Endothelial cell of umbilical vein (primary cell): Measurements from ENCODE around the gene NR6A1. TPM values are rescaled to one million over a fixed set of nuclear protein-coding genes. Genes with fewer than 3 reads are reported as not detected.

Source experiments
- BruUV-seq: library from RNA; stranded (reverse); fragments of 400-500 nt; replicated peaks from 2 replicates; lab custom pipeline; 2021; lab: Mats Ljungman, UMichigan
- CTCF ChIA-PET: fragments of 300-600, 350-600 bp; sonication (Branson Sonifier 250); formaldehyde crosslinking; loops from one replicate; lab custom pipeline; 2021; ENCODE audit warnings: antibody characterized with exemption, inconsistent platforms; lab: Charles Lee
- POLR2A ChIA-PET: fragments of 300-600, 350-600 bp; sonication (Branson Sonifier 250); formaldehyde crosslinking; loops from one replicate; lab custom pipeline; 2021; ENCODE audit warnings: antibody characterized with exemption, inconsistent platforms; lab: Charles Lee
- DNase-seq: peaks from one replicate; pipeline ENCODE4 v3.0.0-alpha.2; 2011; ENCODE audit warnings: low read depth, low spot score
- FAIRE-seq: peaks from 2 replicates; lab custom pipeline; 2011; peaks lifted over from hg19 to GRCh38; lab: Jason Lieb, UNC
- H2AFZ ChIP-seq: 2 replicates; pipeline ENCODE4 v1.6.0; 2012; ENCODE audit warnings: low read depth, low read length, control low read depth, inconsistent platforms
- H3K27ac ChIP-seq: 2 replicates; pipeline ENCODE4 v1.5.1; 2011; ENCODE audit warnings: low read depth, mild to moderate bottlenecking, control low read depth, low read length, moderate library complexity; ENCODE audit not compliant: insufficient read depth
- H3K27me3 ChIP-seq, 2 experiments: 2 replicates each; pipeline versions ENCODE4 v1.6.0 to v1.6.1; 2011; ENCODE audit warnings: low read length in 2 of 2, mixed read lengths in 1 of 2; ENCODE audit not compliant: control insufficient read depth in 2 of 2, insufficient read depth in 2 of 2
- H3K36me3 ChIP-seq, 2 experiments: 2 replicates in 1 of 2; 3 replicates in 1 of 2; pipeline ENCODE4 v1.5.1; 2011; ENCODE audit warnings: low read length in 2 of 2, mild to moderate bottlenecking in 1 of 2, moderate library complexity in 1 of 2; ENCODE audit not compliant: control insufficient read depth in 2 of 2, insufficient read depth in 2 of 2; ENCODE audit errors: extremely low read depth in 1 of 2
- H3K4me1 ChIP-seq: 3 replicates; pipeline ENCODE4 v1.5.1; 2011; ENCODE audit warnings: mild to moderate bottlenecking, low read length; ENCODE audit not compliant: control insufficient read depth, insufficient read depth; ENCODE audit errors: extremely low read depth
- H3K4me2 ChIP-seq: 2 replicates; pipeline ENCODE4 v1.6.1; 2011; ENCODE audit warnings: low read length, control low read depth, mixed read lengths; ENCODE audit not compliant: insufficient read depth
- H3K4me3 ChIP-seq, 3 experiments: fragments of 200-600 bp in 1 of 3; sonication (generic), shearing (Covaris generic) in 1 of 3; replicated peaks in 1 of 3; 2 replicates each; pipeline ENCODE4 v1.5.1; 2011 to 2016; ENCODE audit warnings: control low read depth in 3 of 3, low read length in 3 of 3, mild to moderate bottlenecking in 2 of 3, inconsistent platforms in 1 of 3, low read depth in 1 of 3, moderate library complexity in 1 of 3; ENCODE audit not compliant: insufficient read depth in 1 of 3
- H3K79me2 ChIP-seq: 2 replicates; pipeline ENCODE4 v1.6.0; 2012; ENCODE audit warnings: low read length, inconsistent platforms; ENCODE audit not compliant: control insufficient read depth, insufficient read depth
- H3K9ac ChIP-seq: replicated peaks from 2 replicates; pipeline ENCODE3; 2011; ENCODE audit warnings: low read length, control low read depth; ENCODE audit not compliant: insufficient read depth; ENCODE audit errors: extremely low read depth
- H3K9me1 ChIP-seq: replicated peaks from 3 replicates; pipeline ENCODE4 v1.6.0; 2011; ENCODE audit warnings: mild to moderate bottlenecking, low read length; ENCODE audit not compliant: control insufficient read depth, insufficient read depth; ENCODE audit errors: extremely low read depth
- H3K9me3 ChIP-seq: replicated peaks from 2 replicates; pipeline ENCODE4 v1.5.1; 2012; ENCODE audit warnings: low read length, inconsistent platforms; ENCODE audit not compliant: control insufficient read depth, insufficient read depth
- H4K20me1 ChIP-seq: replicated peaks from 2 replicates; pipeline ENCODE3; 2011; ENCODE audit warnings: mild to moderate bottlenecking, low read length; ENCODE audit not compliant: control insufficient read depth, insufficient read depth; ENCODE audit errors: extremely low read depth
- EZH2 ChIP-seq: IDR thresholded peaks from 2 replicates; pipeline ENCODE4 v1.6.1; 2012; ENCODE audit warnings: borderline replicate concordance, low read depth, mild to moderate bottlenecking, moderate library complexity, low read length, inconsistent platforms; ENCODE audit not compliant: severe bottlenecking
- FOS ChIP-seq: IDR thresholded peaks from 2 replicates; pipeline ENCODE4 v1.6.1; 2011; ENCODE audit warnings: mild to moderate bottlenecking, low read length, moderate library complexity, borderline replicate concordance; ENCODE audit not compliant: insufficient read depth
- GATA2 ChIP-seq: IDR thresholded peaks from 2 replicates; pipeline ENCODE4 v1.7.0; 2011; ENCODE audit warnings: low read depth, mild to moderate bottlenecking, moderate library complexity, mixed read lengths, low read length; ENCODE audit not compliant: insufficient read length, insufficient read depth
- JUN ChIP-seq: IDR thresholded peaks from 2 replicates; pipeline ENCODE4 v1.6.1; 2011; ENCODE audit warnings: borderline replicate concordance, low read depth; ENCODE audit not compliant: insufficient read length, insufficient read depth
- MYC ChIP-seq: IDR thresholded peaks from one replicate; pipeline ENCODE4 v1.6.1; 2011; ENCODE audit warnings: mild to moderate bottlenecking, low read depth, low read length
- POLR2A ChIP-seq: IDR thresholded peaks from 2 replicates; pipeline ENCODE4 v1.6.1; 2012; ENCODE audit warnings: low read depth, mild to moderate bottlenecking, control low read depth, low read length
- POLR2AphosphoS5 ChIP-seq: IDR thresholded peaks from 2 replicates; pipeline ENCODE4 v1.6.1; 2012; ENCODE audit warnings: low read depth, mild to moderate bottlenecking, control low read depth, low read length, moderate library complexity; ENCODE audit not compliant: insufficient read depth
- dilution Hi-C: fragments of 300-500 bp; cut with MboI; formaldehyde crosslinking; loops from one replicate; pipeline ENCODE4 v1.15.0; 2019; ENCODE audit warnings: low sequenced_read_pairs; ENCODE audit not compliant: extremely low pct_ligation_motif_present
- intact Hi-C: fragments of 100-400 bp; cut with micrococcal nuclease; formaldehyde crosslinking; loops from one replicate; pipeline ENCODE4 v1.10.0; 2022
- polyA plus RNA-seq, 4 experiments: library from polyadenylated mRNA; depleted of rRNA in 3 of 4; stranded (reverse) in 3 of 4; unstranded in 1 of 4; fragments of >200 nt; gene quantifications; 2 replicates each; pipeline versions ENCODE4 v1.2.1 to v1.2.3, GENCODE V29; 2011 to 2012; ENCODE audit warnings: missing spikeins in 1 of 4
- total RNA-seq: library from RNA; stranded (reverse); gene quantifications from 2 replicates; pipeline ENCODE4 v1.2.3, GENCODE V29; 2021
- TF ChIP-seq, protein P1 (sequence below): IDR thresholded peaks from 2 replicates; pipeline ENCODE4 v1.6.1; 2011; ENCODE audit not compliant: insufficient read depth, insufficient read length
- TF ChIP-seq, protein P2 (sequence below), 2 donors: IDR thresholded peaks; 1 replicate in 1 of 2; 2 replicates in 1 of 2; pipeline ENCODE4 v1.5.1; 2011; ENCODE audit warnings: low read length in 2 of 2, mild to moderate bottlenecking in 2 of 2, moderate library complexity in 2 of 2, control low read depth in 1 of 2, inconsistent platforms in 1 of 2, low read depth in 1 of 2; ENCODE audit not compliant: insufficient read depth in 1 of 2; ENCODE audit errors: extremely low read depth in 1 of 2

NR6A1 gene
- total and polyA plus RNA-seq, 2 donors (not counting 3 experiments of a cell fraction or from before 2014, with no cell fraction given), result 0.17 to 1.2 TPM

DNA sequence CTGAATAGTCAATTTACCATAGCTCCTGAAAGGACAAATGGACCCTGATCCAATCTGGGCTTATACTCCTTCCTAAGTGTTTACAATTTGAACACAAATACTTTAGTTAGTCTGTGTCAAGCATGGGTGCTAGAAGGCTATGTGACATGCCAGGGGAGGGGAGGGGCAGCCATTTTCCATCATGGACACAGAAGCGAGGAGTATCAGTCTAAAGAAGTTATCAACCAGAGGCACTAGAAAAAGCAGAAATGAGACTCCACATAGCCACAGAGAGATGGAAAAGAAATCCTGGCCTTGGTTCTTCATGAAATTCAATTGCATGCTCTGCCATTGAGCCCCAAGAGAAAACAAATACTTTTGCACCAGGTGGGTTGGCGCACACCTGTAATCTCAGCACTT is 61.8 kb downstream of the NR6A1 start:
- peaks cover 9% of the 10 kb centered on the region for H3K4me1 ChIP-seq
- ChIA-PET POLR2A (no interaction called here), CTCF (interaction anchor here (0.6 to 15.0 kb wide), 6 partner anchors 27 to 947 kb away, joined by 3 to 439 read pairs (median 6); no protein-coding TSS in a partner anchor)
- no peaks in the 10 kb centered on the region for H3K79me2 ChIP-seq
- H3K27me3 ChIP-seq, result no peaks in the 10 kb centered on the region
- dilution Hi-C loops (no loop called here), intact Hi-C loops (no loop called here)
- no peaks in the 10 kb centered on the region for H4K20me1 ChIP-seq
- no peak overlapping the region for H3K9ac ChIP-seq
- FAIRE-seq, result no peak
- no peak overlapping the region for H3K4me3 ChIP-seq
- no peaks in the 10 kb centered on the region for H3K9me1 ChIP-seq
- TF ChIP-seq MYC, result no peak
- TF ChIP-seq GATA2, result no peak
- TF ChIP-seq, protein P1, sequence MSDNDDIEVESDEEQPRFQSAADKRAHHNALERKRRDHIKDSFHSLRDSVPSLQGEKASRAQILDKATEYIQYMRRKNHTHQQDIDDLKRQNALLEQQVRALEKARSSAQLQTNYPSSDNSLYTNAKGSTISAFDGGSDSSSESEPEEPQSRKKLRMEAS, result no peak
- TF ChIP-seq JUN, result no peak
- TF ChIP-seq FOS, result no peak
- no peak for TF ChIP-seq POLR2A
- TF ChIP-seq POLR2AphosphoS5, result no peak
- TF ChIP-seq EZH2, result no peak
- TF ChIP-seq, protein P2, sequence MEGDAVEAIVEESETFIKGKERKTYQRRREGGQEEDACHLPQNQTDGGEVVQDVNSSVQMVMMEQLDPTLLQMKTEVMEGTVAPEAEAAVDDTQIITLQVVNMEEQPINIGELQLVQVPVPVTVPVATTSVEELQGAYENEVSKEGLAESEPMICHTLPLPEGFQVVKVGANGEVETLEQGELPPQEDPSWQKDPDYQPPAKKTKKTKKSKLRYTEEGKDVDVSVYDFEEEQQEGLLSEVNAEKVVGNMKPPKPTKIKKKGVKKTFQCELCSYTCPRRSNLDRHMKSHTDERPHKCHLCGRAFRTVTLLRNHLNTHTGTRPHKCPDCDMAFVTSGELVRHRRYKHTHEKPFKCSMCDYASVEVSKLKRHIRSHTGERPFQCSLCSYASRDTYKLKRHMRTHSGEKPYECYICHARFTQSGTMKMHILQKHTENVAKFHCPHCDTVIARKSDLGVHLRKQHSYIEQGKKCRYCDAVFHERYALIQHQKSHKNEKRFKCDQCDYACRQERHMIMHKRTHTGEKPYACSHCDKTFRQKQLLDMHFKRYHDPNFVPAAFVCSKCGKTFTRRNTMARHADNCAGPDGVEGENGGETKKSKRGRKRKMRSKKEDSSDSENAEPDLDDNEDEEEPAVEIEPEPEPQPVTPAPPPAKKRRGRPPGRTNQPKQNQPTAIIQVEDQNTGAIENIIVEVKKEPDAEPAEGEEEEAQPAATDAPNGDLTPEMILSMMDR (IDR thresholded peaks at IDR 0.05; ENCODE audit: extremely low read depth in 1 of 2, insufficient read depth in 1 of 2, low read depth in 1 of 2, low read length in 2 of 2), result no peak
- DNase-seq, result no peak
- H2AFZ ChIP-seq, result no peak overlapping the region
- H3K4me2 ChIP-seq, result no peak overlapping the region
- BruUV-seq, result no TSS peak
- no peaks in the 10 kb centered on the region for H3K9me3 ChIP-seq
- H3K27ac ChIP-seq, result no peak overlapping the region
- no peaks in the 10 kb centered on the region for H3K36me3 ChIP-seq
